GM12865 (cell line): ENCODE results near the gene STON2.
"Not testable (repeated sequence)": the region's sequence is repeated elsewhere in the genome, so short reads cannot be mapped to it uniquely, and the experiment has no call there.

Experiments used
- DNase-seq: peaks from one replicate; pipeline ENCODE4 v3.0.0; 2010; ENCODE audit warnings: low read depth
- H3K4me3 ChIP-seq: 2 replicates; pipeline ENCODE4 v1.5.1; 2011; ENCODE audit warnings: mild to moderate bottlenecking, low read depth, low read length, control low read depth
- TF ChIP-seq, protein P1 (sequence below): IDR thresholded peaks from 2 replicates; pipeline ENCODE4 v1.5.1; 2011; ENCODE audit warnings: low read length, control low read depth, low read depth, inconsistent platforms; ENCODE audit not compliant: insufficient read depth; ENCODE audit errors: missing control alignments

Gene STON2

DNA sequence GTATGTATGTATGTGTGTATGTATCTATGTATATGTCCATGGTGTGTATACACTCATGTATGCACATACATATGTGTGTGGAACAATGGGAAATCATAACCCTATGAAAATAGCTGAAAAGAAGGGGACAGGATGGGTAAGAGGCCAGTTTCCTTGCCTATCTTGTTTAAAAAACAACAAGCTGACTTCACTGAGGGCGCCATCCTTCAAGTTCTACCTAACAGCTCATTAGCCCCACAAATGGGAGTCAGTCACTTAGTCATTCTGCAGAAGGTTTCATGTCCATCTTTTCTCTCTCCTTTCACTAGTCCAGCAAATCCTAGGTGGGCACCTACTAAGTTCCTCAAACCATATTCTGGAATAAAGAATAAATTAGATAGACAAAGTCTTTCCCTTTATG lies 14.7 kb downstream of the STON2 start:
- DNase-seq: no peak
- H3K4me3 ChIP-seq: no peak overlapping the region
- TF ChIP-seq, protein P1, sequence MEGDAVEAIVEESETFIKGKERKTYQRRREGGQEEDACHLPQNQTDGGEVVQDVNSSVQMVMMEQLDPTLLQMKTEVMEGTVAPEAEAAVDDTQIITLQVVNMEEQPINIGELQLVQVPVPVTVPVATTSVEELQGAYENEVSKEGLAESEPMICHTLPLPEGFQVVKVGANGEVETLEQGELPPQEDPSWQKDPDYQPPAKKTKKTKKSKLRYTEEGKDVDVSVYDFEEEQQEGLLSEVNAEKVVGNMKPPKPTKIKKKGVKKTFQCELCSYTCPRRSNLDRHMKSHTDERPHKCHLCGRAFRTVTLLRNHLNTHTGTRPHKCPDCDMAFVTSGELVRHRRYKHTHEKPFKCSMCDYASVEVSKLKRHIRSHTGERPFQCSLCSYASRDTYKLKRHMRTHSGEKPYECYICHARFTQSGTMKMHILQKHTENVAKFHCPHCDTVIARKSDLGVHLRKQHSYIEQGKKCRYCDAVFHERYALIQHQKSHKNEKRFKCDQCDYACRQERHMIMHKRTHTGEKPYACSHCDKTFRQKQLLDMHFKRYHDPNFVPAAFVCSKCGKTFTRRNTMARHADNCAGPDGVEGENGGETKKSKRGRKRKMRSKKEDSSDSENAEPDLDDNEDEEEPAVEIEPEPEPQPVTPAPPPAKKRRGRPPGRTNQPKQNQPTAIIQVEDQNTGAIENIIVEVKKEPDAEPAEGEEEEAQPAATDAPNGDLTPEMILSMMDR: no peak

DNA sequence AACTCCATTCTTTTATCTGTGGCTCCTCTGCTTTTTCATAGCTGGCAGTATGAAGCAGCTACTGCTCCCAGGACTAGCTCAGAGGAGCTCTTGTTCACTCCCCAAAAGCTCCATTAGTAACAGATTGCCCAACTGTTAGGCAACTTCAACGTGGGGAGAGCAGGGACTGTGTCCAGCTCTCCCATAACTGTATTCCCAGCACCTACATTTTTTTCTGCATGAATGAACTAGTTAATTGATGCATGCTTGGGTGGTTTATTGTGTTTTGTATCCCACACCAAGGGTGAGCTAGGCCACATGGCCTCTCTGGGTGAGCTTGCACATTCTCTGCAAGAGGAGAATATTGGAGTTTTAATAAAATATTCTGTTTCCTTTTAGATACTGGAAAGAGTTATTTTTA lies 15.2 kb downstream of the STON2 start:
- no peak overlapping the region for H3K4me3 ChIP-seq
- TF ChIP-seq, protein P1: no peak
- DNase-seq: no peak

DNA sequence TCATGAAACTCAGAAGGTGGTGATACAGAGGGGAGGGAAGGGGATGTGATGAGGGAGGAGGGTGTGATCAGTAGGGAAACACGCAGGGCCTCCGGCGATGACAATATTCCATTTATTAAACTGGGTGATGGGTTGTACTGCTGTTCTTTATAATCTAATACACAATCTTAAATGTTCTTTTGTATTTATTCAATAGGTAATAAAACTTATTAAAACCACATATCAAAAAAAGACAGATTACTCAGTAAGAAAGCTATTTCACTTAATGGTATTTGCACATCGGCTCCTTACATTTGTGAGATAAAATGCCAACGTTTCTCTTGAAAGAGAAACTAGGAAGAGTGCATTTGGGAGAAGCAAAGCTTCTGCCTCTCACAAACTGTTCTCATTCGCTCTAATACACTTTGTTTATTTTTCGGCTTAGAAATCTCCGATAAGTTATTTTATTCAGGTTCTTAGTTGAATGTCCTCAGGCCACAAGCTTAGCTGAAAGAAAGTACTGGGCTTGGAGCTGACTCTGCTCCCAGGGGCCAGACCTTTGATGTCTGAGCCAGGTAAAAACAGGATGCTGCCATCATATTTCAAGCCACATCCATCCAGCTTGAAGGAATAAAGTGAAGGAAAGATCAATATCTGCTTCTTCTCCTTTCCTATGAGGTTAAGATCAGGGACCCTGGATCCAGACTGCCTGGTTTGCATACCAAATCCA lies 17.5 kb downstream of the STON2 start:
- H3K4me3 ChIP-seq: no peak overlapping the region
- DNase-seq: no peak
- TF ChIP-seq, protein P1: no peak

DNA sequence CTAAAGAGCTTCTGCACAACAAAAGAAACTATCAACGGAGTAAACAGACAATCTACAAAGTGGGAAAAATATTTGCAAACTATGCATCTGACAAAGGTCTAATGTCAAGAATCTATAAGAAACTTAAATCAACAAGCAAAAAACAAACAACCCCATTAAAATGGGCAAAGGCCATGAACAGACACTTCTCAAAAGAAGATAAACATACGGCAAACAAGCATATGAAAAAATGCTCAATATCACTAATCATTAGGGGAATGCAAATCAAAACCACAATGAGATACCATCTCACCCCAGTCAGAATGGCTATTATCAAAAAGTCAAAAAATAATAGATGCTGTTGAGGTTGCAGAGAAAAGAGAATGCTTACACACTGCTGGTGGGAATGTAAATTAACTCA lies 20.1 kb downstream of the STON2 start:
- DNase-seq, H3K4me3 ChIP-seq: not testable (repeated sequence)

DNA sequence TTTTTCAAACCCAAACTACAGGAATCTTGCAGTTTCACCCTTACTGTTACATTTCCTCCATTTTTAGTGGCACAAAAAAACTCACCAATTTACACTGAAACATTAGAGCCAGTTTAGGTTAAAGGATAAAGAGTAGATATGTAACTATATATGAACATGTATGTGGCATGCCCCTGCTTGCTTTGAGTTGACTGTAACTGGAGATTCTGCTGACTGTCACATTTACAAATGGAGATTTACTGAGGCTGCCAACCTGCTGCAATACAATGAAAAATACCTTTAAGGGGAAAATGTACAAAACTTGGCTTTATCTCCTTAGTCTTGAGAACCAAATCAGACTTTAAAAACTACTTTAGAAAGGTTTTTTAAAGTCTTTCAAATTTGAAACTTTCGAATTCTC lies 28.3 kb downstream of the STON2 start:
- TF ChIP-seq, protein P1: no peak
- DNase-seq: no peak
- H3K4me3 ChIP-seq: no peak overlapping the region

DNA sequence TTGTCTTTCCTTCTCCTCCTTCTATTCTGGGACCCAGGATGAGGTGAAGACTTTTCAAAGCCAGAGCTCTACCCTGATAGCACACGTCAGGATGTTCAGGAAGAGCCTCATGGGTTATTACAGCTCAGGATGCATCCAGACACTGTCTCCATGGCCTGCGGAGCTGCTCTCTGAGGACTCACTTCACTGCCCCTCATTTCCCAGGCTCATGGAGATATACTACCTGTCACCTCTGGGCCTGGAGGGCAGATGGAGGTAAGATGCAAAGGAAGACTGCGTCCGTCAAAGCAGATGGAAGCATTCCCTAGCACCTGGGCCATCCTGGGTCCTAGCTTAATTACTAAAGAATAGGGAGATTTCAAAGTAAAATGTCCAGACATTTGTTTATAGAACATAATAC lies 32.6 kb downstream of the STON2 start:
- TF ChIP-seq, protein P1: no peak
- DNase-seq: no peak
- H3K4me3 ChIP-seq: no peak overlapping the region

DNA sequence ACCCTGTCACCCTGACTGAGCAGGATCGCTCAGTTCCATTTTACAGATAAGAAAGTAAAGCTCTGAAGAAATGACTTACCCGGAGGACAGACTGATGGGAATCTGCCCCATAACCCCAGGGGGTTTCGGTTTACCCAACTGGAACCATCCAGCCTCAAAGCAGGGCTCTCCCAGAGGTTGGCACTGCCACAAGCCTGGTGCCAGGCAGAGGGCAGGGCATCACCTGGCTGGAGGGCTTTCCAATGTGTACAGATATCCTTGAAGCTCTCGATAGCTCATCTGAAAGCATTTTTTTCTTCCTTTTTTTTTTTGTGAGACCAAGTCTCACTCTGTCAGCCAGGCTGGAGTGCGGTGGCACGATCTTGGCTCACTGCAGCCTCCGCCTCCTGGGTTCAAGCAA lies 33.2 kb downstream of the STON2 start:
- no peak for DNase-seq

More for the DNA sequence above, 33.2 kb downstream of the STON2 start:
- H3K4me3 ChIP-seq: no peak overlapping the region
- TF ChIP-seq, protein P1: no peak
